Thoracic aorta (tissue), 2 donors: ENCODE data around the gene MYO9A. TPM values are rescaled to one million over a fixed set of nuclear protein-coding genes. Genes with fewer than 3 reads are reported as not detected.

Experiments used
- ATAC-seq: fragments of 150-250 bp; one replicate; pipeline ENCODE4 v1.8.0; 2017; ENCODE audit warnings: low read depth; ENCODE audit not compliant: insufficient number of reproducible peaks, low FRiP score
- DNase-seq: peaks from one replicate; pipeline ENCODE4 v3.0.0-alpha.2; 2020; ENCODE audit warnings: low spot score
- H3K27ac ChIP-seq, 2 donors: fragments of 200-600 bp; sonication (generic); 1 replicate in 1 of 2; 2 replicates in 1 of 2; pipeline ENCODE4 v1.5.1; 2016; ENCODE audit warnings: mild to moderate bottlenecking in 2 of 2, moderate library complexity in 2 of 2
- H3K27me3 ChIP-seq: fragments of 200-600 bp; sonication (generic); replicated peaks from 2 replicates; pipeline ENCODE4 v1.6.0; 2016; ENCODE audit warnings: mild to moderate bottlenecking; ENCODE audit not compliant: insufficient read depth
- H3K36me3 ChIP-seq: fragments of 200-600 bp; sonication (generic); one replicate; pipeline ENCODE4 v1.5.1; 2016
- H3K4me1 ChIP-seq, 2 donors: fragments of 200-600 bp; sonication (generic); 1 replicate in 1 of 2; 2 replicates in 1 of 2; pipeline versions ENCODE4 v1.5.1 to v1.6.0; 2016; ENCODE audit warnings: low read depth in 2 of 2, mild to moderate bottlenecking in 1 of 2; ENCODE audit not compliant: control insufficient read depth in 1 of 2
- H3K4me3 ChIP-seq: fragments of 200-600 bp; sonication (generic); 2 replicates; pipeline ENCODE4 v1.5.1; 2016; ENCODE audit warnings: mild to moderate bottlenecking
- H3K9me3 ChIP-seq: fragments of 200-600 bp; sonication (generic); 2 replicates; pipeline ENCODE4 v1.5.1; 2016
- total RNA-seq, 2 donors: library from RNA; depleted of rRNA; stranded (reverse); fragments of >200 nt; gene quantifications; one replicate each; pipeline versions ENCODE4 v1.1.0 to v1.2.3, GENCODE V29; 2016
- TF ChIP-seq, protein P1 (sequence below): fragments of 200-600 bp; sonication (generic); IDR thresholded peaks from one replicate; pipeline ENCODE4 v1.5.1; 2019; ENCODE audit warnings: antibody characterized with exemption

MYO9A gene
- total RNA-seq, 2 donors from 2014 or later: 48.2 to 57.4 TPM

DNA sequence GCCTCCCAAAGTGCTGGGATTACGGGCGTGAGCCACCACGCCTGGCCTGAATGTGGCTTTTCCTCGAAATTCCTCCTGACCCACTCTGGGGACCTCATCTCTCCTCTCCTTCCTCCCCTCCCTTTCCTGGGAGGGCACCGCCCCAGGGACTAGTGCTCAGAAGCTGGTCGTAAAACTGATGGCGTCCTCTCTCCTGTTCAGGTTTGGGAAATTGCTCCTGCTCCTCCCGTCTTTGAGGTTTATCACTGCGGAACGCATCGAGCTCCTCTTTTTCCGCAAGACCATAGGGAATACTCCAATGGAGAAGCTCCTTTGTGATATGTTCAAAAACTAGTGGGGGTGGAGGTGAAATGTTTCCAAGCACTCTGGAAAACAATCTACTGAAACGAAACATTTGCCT lies 300.6 kb downstream of the MYO9A start:
- TF ChIP-seq, protein P1, sequence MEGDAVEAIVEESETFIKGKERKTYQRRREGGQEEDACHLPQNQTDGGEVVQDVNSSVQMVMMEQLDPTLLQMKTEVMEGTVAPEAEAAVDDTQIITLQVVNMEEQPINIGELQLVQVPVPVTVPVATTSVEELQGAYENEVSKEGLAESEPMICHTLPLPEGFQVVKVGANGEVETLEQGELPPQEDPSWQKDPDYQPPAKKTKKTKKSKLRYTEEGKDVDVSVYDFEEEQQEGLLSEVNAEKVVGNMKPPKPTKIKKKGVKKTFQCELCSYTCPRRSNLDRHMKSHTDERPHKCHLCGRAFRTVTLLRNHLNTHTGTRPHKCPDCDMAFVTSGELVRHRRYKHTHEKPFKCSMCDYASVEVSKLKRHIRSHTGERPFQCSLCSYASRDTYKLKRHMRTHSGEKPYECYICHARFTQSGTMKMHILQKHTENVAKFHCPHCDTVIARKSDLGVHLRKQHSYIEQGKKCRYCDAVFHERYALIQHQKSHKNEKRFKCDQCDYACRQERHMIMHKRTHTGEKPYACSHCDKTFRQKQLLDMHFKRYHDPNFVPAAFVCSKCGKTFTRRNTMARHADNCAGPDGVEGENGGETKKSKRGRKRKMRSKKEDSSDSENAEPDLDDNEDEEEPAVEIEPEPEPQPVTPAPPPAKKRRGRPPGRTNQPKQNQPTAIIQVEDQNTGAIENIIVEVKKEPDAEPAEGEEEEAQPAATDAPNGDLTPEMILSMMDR: no peak
- H3K27ac ChIP-seq: no peak overlapping the region

DNA sequence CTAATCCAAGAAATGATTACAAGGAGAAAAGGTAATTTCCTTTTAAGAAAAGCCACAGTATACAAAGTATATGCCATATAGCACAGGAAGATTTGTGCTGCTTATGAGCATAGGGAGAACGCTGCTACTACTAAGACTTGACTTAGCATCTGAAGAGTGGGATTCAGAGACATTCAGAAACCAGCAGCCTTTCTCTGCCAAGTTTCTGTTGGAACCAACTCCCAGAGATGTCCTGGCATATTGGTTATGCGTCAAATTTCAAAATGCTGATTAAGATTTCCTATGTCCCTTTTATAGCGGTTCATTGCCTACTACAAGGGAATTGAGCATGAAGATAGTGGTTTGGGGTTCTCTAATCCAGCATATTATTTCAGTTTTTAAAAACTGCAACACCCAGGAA lies 302.6 kb downstream of the MYO9A start:
- H3K27me3 ChIP-seq: no peaks in the 10 kb centered on the region
- TF ChIP-seq, protein P1: no peak
- H3K9me3 ChIP-seq: no peaks in the 10 kb centered on the region
- no peak overlapping the region for H3K4me3 ChIP-seq
- no peaks in the 10 kb centered on the region for H3K4me1 ChIP-seq
- ATAC-seq: no peak
- H3K27ac ChIP-seq: no peak overlapping the region
- H3K36me3 ChIP-seq: no peaks in the 10 kb centered on the region
- no peak for DNase-seq

More for the DNA sequence above, 300.6 kb downstream of the MYO9A start:
- Histone ChIP-seq H3K4me3 (no peak overlapping the region), H3K36me3 (peaks cover 5% of the 10 kb centered on the region), H3K27me3 (no peaks in the 10 kb centered on the region), H3K4me1 (no peaks in the 10 kb centered on the region), H3K9me3 (peaks cover 5% of the 10 kb centered on the region)
- ATAC-seq (no peak), DNase-seq (no peak)

DNA sequence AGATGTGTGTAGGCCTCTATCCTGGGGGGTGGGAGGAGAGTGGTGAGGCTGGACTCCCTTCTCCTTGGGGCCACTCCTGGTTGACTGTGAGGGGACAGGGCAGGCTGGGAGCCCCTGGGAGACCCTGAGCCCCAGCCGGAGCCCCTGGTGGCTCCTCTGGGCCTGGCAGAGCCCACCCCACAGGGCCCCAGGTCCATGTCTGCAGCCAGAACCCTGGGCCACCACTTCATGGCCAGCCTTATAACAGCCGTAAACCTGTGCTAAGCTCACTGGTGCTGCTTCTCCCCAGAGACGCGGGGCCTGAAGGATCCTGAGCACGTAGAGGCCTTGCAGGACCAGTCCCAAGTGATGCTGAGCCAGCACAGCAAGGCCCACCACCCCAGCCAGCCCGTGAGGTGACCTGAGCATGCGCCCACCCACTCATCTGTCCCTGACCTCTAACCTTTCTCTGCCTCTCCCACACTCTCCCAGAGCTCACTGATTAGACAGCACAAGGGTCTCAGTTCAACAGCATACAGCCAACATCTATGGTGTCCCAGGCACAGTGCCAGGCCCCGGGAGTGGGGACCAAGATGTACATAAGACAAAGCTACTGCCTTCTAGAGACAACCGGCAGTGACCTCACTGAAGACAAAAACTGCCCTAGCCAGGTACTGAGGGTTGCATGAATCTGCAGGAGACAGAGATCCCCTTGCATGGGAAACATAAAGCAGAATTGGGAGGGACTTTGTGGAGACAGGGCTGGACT lies 304.1 kb downstream of the MYO9A start:
- Histone ChIP-seq H3K36me3 (no peaks in the 10 kb centered on the region), H3K27me3 (no peaks in the 10 kb centered on the region), H3K4me3 (no peak overlapping the region), H3K9me3 (no peaks in the 10 kb centered on the region), H3K4me1 (no peaks in the 10 kb centered on the region), H3K27ac (no peak overlapping the region)
- no peak for ATAC-seq
- TF ChIP-seq, protein P1: no peak
- DNase-seq: no peak

DNA sequence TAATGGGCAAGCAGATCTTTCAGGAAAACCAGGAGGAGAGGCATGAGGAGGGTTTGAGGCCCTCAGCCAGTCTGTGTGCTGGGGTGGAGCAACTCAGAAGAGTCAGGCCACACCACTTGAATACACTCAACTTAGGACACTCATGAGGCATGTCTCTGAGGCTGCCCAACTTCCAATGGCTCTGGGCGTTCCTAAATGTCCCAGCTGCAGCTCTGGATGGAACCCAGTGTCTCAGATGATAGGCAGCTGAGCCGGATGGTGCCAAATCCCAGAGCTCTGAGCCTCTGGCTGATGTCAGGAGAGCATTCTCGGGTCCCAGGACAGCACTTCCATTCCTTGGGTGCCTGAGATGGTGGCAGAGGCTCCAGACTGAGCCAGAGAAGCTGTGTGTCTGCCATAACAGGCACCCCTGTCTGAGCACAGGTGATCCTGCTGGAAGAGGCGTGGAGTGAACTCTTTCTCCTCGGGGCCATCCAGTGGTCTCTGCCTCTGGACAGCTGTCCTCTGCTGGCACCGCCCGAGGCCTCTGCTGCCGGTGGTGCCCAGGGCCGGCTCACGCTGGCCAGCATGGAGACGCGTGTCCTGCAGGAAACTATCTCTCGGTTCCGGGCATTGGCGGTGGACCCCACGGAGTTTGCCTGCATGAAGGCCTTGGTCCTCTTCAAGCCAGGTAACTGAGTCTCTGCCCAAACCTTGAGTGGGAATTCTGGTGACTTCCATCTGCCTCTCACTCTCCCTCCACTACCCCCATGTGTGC lies 304.8 kb downstream of the MYO9A start:
- peaks cover 0 to under 1% of the 10 kb centered on the region in 2 donors for H3K4me1 ChIP-seq
- DNase-seq (no peak), ATAC-seq (no peak)
- no peaks in the 10 kb centered on the region for H3K27me3 ChIP-seq
- H3K9me3 ChIP-seq: no peaks in the 10 kb centered on the region
- TF ChIP-seq, protein P1: no peak
- no peak overlapping the region for H3K4me3 ChIP-seq
- H3K36me3 ChIP-seq: no peaks in the 10 kb centered on the region
- H3K27ac ChIP-seq: no peak overlapping the region
